Amniotic epithelial cell (primary cell): ENCODE measurements around the gene HTR4.
"Not testable (repeated sequence)": the region's sequence is repeated elsewhere in the genome, so short reads cannot be mapped to it uniquely, and the experiment has no call there.

Source experiments
- DNase-seq: peaks from one replicate; pipeline ENCODE4 v3.0.0-alpha.2; 2010; ENCODE audit warnings: low read depth

The HTR4 gene

DNA sequence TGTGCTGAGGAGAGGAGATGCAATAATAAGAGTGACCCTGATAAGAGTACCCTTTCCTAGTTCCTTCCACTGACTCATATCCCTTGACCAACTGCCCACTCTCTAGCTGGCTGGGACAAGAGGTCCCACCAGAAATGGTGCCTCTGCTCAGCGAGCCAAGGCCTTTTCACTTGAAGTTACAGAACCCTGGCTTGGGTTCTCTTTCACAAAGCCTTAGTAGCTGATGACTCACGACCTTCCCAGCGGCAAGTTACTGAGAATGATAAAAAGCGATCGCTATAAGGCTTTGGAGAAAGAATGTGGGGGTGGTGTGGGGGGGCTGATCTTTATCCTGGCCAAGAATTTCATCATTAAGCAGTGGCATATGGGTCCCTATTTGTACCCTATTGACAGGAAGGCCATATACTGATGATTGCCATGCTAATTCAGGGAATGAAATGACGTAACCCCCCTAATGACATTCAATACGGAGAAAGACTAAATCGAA lies 180.3 kb downstream of the HTR4 start:
- DNase-seq = peak; percentile 15

DNA sequence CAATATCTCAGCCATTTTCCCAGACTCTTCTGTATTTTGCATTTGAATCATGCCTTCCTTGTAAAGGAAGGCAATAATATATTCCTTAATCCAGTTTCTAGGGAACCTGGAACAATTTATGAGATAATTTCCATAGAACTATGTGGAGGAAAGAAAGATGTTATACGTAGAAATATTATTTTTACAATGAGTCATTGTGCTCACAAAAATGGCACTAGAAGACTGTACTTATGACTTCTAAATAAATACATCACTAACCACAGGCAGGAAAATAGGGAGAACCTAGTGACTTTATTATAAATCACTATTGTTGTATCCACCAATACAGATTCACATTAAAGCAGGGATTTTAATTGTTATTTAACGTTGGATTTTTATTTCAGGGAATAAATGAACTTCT lies 182.9 kb downstream of the HTR4 start:
- no peak for DNase-seq

GRCh38 chr5:148469501-148469935 lies 184.8 kb downstream of the HTR4 start:
- peak; percentile 22 for DNase-seq

- not testable (repeated sequence) for DNase-seq
Observed at GRCh38 chr5:148468746-148469145, 185.6 kb downstream of the HTR4 start.

- no peak for DNase-seq
Observed at GRCh38 chr5:148467958-148468357, 186.4 kb downstream of the HTR4 start.

- no peak for DNase-seq
Observed at GRCh38 chr5:148466236-148466580, 188.1 kb downstream of the HTR4 start.

DNA sequence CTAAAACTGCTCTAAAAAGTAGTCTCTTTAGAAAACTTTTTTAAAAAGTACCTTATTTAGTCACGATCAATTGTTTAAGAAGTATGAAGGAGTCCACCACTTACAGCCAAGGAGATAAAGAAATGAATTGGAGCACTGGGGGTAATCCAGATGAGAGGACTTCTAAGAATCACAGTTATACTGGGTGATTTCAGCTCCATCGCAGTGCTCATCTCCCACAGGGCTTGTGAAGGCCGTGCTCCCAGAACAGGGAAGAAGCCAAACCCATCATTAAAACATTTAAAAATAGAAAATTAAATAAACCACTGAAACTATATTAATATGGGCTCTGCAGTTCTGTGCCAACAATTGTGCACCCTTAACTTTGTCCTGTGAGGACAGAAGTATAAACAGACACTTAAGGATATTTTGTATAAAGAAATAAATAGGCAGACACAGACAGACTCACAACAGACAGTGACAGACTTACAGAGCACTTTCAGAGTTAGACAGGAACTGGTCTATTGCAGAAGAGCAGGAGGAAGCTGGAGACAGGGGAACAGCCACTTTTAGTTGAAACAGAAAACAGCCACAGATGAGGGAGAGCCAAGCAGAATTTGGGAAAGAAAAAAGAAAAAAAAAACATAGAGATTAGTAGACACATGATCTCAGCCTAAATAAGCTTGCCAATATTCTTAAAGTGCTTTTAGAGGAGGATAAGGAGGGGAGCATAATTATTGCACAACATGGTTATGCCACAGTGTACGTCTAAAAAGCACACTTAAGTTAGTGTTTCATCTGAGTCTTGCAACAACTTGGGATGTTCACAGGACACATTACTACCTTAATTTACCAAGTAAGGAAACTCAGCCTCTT lies 188.7 kb downstream of the HTR4 start:
- DNase-seq = no peak

DNA sequence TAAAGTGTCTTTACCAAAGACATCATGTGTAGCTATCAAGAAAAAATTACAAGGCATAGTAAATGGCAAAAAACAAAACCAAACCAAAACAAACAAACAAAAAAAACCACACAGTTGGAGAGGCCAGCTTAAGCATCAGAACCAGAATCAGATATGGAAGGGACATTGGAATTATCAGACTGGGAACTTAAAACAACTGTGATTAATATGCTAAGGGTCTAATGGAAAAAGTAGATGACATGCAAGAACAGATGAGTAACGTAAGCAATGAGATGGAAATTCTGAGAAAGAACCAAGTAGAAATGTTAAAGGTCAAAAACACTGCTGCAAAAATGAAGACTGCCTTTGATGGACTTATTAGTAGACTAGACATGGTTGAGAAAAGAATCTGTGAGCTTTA lies 194.7 kb downstream of the HTR4 start:
- no peak for DNase-seq

DNA sequence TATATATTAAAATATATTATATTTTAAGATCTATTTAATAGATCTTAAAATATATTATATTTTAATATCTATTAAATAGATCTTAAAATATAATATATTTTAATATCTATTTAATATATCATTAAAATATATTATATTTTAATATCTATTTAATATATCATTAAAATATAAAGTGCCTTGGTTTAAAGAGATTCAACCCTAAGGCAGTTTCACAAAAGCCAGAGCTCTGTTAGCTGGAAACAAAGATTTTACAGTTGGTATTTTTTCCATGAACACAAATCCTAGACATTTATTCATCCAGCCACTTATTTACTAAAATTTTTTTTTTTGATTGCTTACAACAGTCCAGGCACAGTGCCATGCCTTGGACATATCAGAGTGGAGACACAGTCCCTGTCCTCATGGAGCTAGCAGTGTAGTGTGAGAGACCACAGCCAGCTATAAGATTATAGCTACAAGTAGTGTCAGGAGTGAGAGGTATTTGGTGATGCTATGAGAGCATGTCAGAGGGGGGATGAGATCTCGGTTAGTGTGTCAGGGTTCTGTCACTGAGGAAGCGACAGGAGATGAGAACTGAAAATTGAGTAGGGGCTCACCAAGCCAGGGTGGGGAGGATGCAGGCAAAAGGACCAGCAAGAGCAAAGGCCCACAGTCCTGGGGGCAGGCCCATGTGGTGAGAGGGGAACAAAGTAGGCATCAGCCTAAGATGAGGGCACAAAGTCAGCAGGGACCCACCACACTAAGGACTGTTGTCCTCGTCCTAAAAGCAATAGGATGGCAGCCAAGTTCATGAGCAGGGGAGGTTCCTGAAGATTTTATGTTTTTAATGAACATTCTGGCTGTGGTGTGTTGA lies 196.1 kb downstream of the HTR4 start:
- DNase-seq = no peak

DNA sequence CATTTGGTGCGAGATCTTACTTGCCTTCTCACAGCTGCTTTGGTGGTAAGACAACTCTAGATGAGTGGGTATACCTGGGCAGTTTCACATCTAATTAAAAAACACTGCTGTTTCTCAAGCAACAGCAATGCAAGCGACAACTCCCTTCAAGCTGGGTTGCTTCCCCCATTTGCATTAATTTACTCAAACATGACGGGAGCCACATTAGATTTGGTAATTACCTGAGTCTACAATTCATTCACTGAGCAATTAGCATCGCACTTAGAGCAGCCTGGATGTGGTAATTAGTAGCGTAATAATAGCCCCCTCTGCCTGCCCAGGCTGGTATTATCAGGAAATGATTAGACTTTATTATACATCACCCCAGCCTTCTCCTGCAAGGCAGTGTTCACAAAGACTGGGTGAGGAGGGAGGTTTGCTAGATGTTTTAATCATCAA lies 197.1 kb downstream of the HTR4 start:
- no peak for DNase-seq

- DNase-seq = peak; percentile 14
Observed at GRCh38 chr5:148455185-148455584, 199.1 kb downstream of the HTR4 start.

DNA sequence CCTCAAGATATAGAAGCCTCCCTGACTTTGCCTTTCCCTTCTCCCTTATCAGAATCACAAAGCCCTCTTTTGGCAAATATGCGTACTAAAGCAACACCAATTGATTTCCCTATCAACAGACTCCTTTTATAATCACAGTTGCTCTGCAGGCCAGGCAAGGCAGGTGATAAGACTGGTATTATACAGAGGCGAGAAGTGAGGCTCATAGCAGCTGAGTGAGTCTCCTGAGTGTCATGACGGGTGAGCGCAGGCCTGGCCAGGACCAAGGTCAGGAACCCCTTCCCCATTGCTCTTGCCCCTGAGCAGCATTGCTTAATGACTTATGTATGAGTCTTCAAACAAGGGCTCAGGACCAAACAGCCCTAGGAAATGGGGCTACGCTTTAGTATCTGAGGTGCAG lies 199.8 kb downstream of the HTR4 start:
- no peak for DNase-seq

- no peak for DNase-seq
Observed at GRCh38 chr5:148452499-148453193, 201.7 kb downstream of the HTR4 start.

- no peak for DNase-seq
Observed at GRCh38 chr5:148446611-148447010, 207.7 kb downstream of the HTR4 start.

GRCh38 chr5:148445578-148445977 lies 208.7 kb downstream of the HTR4 start:
- DNase-seq = no peak

DNA sequence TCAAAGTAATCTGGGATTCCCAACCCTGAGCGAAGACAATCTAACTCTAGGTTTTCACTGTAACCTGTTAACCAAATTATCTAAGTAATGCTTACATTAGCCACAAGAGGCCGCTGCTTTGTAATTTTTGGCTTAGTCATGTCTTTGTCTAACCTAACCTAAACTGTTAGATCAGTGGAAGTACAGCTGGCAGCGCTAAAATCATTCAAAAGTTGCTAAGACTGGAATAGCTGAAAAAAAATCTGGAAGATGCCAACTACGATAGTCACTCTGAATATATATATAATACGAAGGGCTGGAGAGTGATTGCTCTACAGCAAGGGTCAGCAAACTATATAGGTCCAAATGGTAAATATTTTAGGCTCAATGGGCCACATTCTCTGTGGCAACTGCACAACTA lies 210.3 kb downstream of the HTR4 start:
- DNase-seq = peak; percentile 68

DNA sequence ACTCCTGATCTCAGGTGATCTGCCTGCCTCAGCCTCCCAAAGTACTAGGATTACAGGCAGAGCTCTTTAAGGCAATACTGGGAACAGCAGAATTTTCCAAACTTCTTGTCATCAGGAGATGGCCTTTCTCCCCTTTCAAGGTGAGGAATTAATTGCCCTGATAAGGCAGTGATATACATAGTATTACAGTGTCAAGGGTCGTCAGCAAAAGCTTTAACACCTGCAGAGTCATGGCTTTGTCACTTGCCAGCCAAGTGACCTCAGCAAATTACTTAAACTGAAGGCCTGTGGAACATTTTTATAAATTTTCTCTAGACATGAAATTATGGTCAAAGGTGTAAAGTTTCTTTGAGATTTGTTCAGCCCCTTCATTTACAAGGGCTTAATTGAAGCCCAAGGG lies 211.1 kb downstream of the HTR4 start:
- DNase-seq = no peak

- DNase-seq = no peak
Observed at GRCh38 chr5:148438933-148439332, 215.4 kb downstream of the HTR4 start.

DNA sequence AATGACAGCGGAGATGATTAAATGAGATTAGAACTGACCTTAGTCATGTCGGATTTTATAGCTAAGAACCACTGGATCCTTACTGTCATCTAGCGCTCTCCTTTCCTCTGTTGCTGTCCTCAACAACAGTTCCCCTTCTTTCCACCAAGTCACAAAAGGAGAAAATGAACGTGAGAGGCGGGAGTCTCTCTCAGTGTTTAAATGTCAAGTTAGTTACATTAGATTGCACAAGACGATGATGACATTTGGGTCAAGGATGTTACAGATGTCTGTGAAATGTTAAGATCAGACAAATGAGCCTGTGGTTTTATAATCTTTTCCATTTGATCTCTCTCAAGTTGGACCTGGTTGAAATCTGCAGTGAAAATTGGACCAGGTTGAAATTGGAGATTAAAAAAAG lies 217.1 kb downstream of the HTR4 start:
- peak; percentile 74 for DNase-seq

GRCh38 chr5:148436029-148436428 lies 218.3 kb downstream of the HTR4 start:
- DNase-seq = no peak

DNA sequence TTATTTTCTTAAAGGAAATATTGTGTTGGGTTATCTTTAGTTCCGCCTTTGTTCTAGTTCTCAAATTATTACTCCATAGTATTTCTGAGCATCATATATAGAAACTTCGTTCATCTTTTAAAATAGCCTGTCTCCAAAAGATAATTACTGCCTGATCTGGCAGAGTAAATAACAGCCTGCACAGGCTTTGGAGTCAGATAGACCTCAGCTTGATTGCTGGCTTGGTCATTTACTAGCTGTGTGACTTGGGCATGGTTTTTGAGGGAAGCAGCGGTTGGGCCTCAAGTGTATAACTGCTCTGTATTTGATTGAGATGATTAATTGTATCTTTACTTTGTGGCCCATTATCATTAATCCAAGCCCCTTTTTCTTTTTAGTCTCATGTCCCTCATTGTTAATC lies 220.5 kb downstream of the HTR4 start:
- DNase-seq = no peak
